HEK293 (cell line): ENCODE measurements around the gene AK3.

Experiments
- GLI4 ChIP-seq: fragments of 450-650 bp; formaldehyde crosslinking; IDR thresholded peaks from 2 replicates; pipeline ENCODE4 v1.5.1; 2016; ENCODE audit warnings: missing biosample characterization, missing genetic modification characterization
- GLIS1 ChIP-seq: fragments of 450-650 bp; formaldehyde crosslinking; IDR thresholded peaks from 2 replicates; pipeline ENCODE4 v1.5.1; 2016; ENCODE audit warnings: missing biosample characterization, missing genetic modification characterization
- MZF1 ChIP-seq: fragments of 450-650 bp; formaldehyde crosslinking; IDR thresholded peaks from 2 replicates; pipeline ENCODE4 v1.5.1; 2017; ENCODE audit warnings: missing biosample characterization, missing genetic modification characterization, borderline replicate concordance
- PBX3 ChIP-seq: sonication (generic); formaldehyde crosslinking; IDR thresholded peaks from 2 replicates; pipeline ENCODE4 v1.8.1; 2022; ENCODE audit warnings: mild to moderate bottlenecking, moderate library complexity, missing genetic modification reagents
- PRDM1 ChIP-seq: fragments of 450-650 bp; formaldehyde crosslinking; IDR thresholded peaks from 2 replicates; pipeline ENCODE4; 2016; ENCODE audit warnings: missing biosample characterization, missing genetic modification characterization
- RBAK ChIP-seq: fragments of 450-650 bp; formaldehyde crosslinking; IDR thresholded peaks from 2 replicates; pipeline ENCODE4 v1.5.1; 2016; ENCODE audit warnings: missing biosample characterization, missing genetic modification characterization
- REST ChIP-seq: fragments of 450-650 bp; formaldehyde crosslinking; IDR thresholded peaks from 2 replicates; pipeline ENCODE4 v1.5.1; 2016; ENCODE audit warnings: missing biosample characterization, missing genetic modification characterization
- ZBTB49 ChIP-seq: fragments of 450-650 bp; formaldehyde crosslinking; IDR thresholded peaks from 2 replicates; pipeline ENCODE4 v1.5.1; 2016; ENCODE audit warnings: missing biosample characterization, missing genetic modification characterization, low read depth
- ZFP41 ChIP-seq: fragments of 450-650 bp; formaldehyde crosslinking; IDR thresholded peaks from 2 replicates; pipeline ENCODE4 v1.5.1; 2016; ENCODE audit warnings: missing biosample characterization, missing genetic modification characterization, borderline replicate concordance
- ZFP69B ChIP-seq: fragments of 450-650 bp; formaldehyde crosslinking; IDR thresholded peaks from 2 replicates; pipeline ENCODE4 v1.5.1; 2016; ENCODE audit warnings: missing biosample characterization, missing genetic modification characterization
- ZNF157 ChIP-seq: fragments of 450-650 bp; formaldehyde crosslinking; IDR thresholded peaks from 2 replicates; pipeline ENCODE4 v1.5.1; 2016; ENCODE audit warnings: missing biosample characterization, missing genetic modification characterization
- ZNF16 ChIP-seq: fragments of 450-650 bp; formaldehyde crosslinking; IDR thresholded peaks from 2 replicates; pipeline ENCODE4 v1.5.1; 2016; ENCODE audit warnings: low read depth, missing biosample characterization, missing genetic modification characterization
- ZNF2 ChIP-seq: fragments of 450-650 bp; formaldehyde crosslinking; IDR thresholded peaks from 2 replicates; pipeline ENCODE4 v1.5.1; 2016; ENCODE audit warnings: missing biosample characterization, missing genetic modification characterization
- ZNF433 ChIP-seq: fragments of 450-650 bp; formaldehyde crosslinking; IDR thresholded peaks from 2 replicates; pipeline ENCODE4 v1.5.1; 2016; ENCODE audit warnings: missing biosample characterization, missing genetic modification characterization, low read depth
- ZNF488 ChIP-seq: fragments of 450-650 bp; formaldehyde crosslinking; IDR thresholded peaks from 2 replicates; pipeline ENCODE4 v1.5.1; 2016; ENCODE audit warnings: missing biosample characterization, missing genetic modification characterization
- ZNF513 ChIP-seq: fragments of 450-650 bp; IDR thresholded peaks from 2 replicates; pipeline ENCODE4 v1.5.1; 2018; ENCODE audit warnings: missing biosample characterization, missing genetic modification characterization
- ZNF530 ChIP-seq: fragments of 450-650 bp; formaldehyde crosslinking; IDR thresholded peaks from 2 replicates; pipeline ENCODE4 v1.5.1; 2016; ENCODE audit warnings: low read depth, missing biosample characterization, missing genetic modification characterization
- ZNF544 ChIP-seq: fragments of 450-650 bp; formaldehyde crosslinking; IDR thresholded peaks from 2 replicates; pipeline ENCODE4 v1.5.0; 2017; ENCODE audit warnings: missing biosample characterization, missing genetic modification characterization
- ZNF621 ChIP-seq: fragments of 450-650 bp; formaldehyde crosslinking; IDR thresholded peaks from 2 replicates; pipeline ENCODE4 v1.5.1; 2017; ENCODE audit warnings: missing biosample characterization, missing genetic modification characterization
- ZNF624 ChIP-seq: fragments of 450-650 bp; formaldehyde crosslinking; IDR thresholded peaks from 2 replicates; pipeline ENCODE4 v1.5.1; 2017; ENCODE audit warnings: missing biosample characterization, missing genetic modification characterization
- ZNF660 ChIP-seq: fragments of 450-650 bp; IDR thresholded peaks from 2 replicates; pipeline ENCODE4 v1.5.1; 2018; ENCODE audit warnings: missing biosample characterization, mild to moderate bottlenecking, missing genetic modification characterization
- ZNF692 ChIP-seq: fragments of 450-650 bp; formaldehyde crosslinking; IDR thresholded peaks from 2 replicates; pipeline ENCODE4 v1.5.1; 2016; ENCODE audit warnings: missing biosample characterization, missing genetic modification characterization
- ZNF76 ChIP-seq: fragments of 450-650 bp; formaldehyde crosslinking; IDR thresholded peaks from 2 replicates; pipeline ENCODE4; 2016; ENCODE audit warnings: low read depth, missing biosample characterization, missing genetic modification characterization, borderline replicate concordance
- ZNF792 ChIP-seq: fragments of 450-650 bp; formaldehyde crosslinking; IDR thresholded peaks from 2 replicates; pipeline ENCODE4 v1.5.1; 2016; ENCODE audit warnings: missing biosample characterization, missing genetic modification characterization
- ZSCAN16 ChIP-seq: fragments of 450-650 bp; formaldehyde crosslinking; IDR thresholded peaks from 2 replicates; pipeline ENCODE4 v1.5.1; 2016; ENCODE audit warnings: missing biosample characterization, missing genetic modification characterization
- ZSCAN18 ChIP-seq: fragments of 450-650 bp; formaldehyde crosslinking; IDR thresholded peaks from 2 replicates; pipeline ENCODE4 v1.5.1; 2016; ENCODE audit warnings: missing biosample characterization, missing genetic modification characterization

Gene AK3

GRCh38 chr9:4740638-4741364 is at the start of gene AK3 (continued):
- TF ChIP-seq ZBTB49 (tag by site-specific recombination) (no peak), ZNF624 (tag by site-specific recombination) (no peak), ZNF530 (tag by site-specific recombination) (no peak), MZF1 (no peak), ZNF488 (tag by site-specific recombination) (no peak), ZSCAN18 (tag by site-specific recombination) (no peak), GLI4 (no peak), ZNF513 (tag by site-specific recombination) (no peak), ZSCAN16 (no peak), ZNF792 (no peak), ZNF157 (tag by site-specific recombination) (no peak), ZNF76 (tag by site-specific recombination) (no peak; the same call in 1 of the 2 replicates), ZFP69B (no peak), REST (peak; percentile 26; the same call in 1 of the 2 replicates), RBAK (no peak), ZNF544 (tag by site-specific recombination) (no peak), ZNF660 (peak; percentile 68; the same call in 1 of the 2 replicates), ZNF692 (tag by site-specific recombination) (no peak), PRDM1 (tag by site-specific recombination) (no peak), ZNF16 (tag by site-specific recombination) (no peak), ZNF621 (tag by site-specific recombination) (no peak), ZFP41 (tag by site-specific recombination) (no peak), ZNF433 (tag by site-specific recombination) (no peak), GLIS1 (tag by site-specific recombination) (no peak), ZNF2 (no peak), PBX3 (CRISPR knock-in tag) (peak; percentile 87)
